ENCODE data around the gene CLEC4E.
"Not testable (repeated sequence)": the region's sequence is repeated elsewhere in the genome, so short reads cannot be mapped to it uniquely, and the experiment has no call there.

The CLEC4E gene

DNA sequence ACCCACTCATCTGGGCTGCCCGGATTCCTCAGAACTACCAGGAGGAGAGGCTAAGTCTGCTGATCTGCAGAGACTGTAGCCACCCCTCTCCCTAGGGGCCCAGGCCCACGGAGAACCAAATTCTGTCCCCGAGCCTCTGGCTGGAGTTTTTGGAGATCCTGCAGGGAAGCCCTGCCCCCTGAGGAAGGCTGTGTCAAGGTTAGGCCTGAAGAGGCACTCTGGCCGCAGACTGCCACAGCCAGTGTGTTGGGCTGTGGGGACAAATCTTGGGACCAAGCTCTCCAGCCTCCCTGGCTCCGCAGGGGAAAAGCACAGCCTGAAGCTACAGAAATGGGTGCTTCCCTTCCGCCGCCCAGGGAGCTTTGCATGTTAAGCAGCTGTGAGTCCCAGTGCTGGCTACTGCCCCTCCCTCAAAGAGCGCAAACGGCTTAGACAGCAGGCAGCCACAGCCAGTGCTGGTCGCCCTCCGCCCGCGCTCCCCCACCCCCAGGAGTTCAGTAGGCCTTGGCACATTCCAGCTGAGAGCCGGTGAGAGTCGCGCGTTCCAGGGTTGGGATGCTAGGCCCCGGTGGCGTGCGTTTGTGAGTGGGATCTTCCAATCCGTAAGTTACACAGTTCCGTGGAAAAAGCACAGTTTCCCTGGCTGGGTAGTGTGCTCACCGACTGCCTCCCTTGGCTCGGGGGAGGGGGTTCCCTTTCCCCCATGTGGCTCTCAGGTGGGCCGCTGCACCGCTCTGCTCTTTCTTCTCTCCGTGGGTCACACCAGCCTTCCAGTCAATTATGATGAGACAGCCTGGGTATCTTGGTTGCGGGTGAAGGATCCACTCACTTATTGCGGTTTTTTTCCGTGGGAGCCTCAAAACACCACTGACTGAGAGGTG is 13.2 kb downstream of the CLEC4E start:
- H3K9ac ChIP-seq (ENCODE audit: low read length) = no peak overlapping the region
- H3K27ac ChIP-seq (ENCODE audit: low read depth, low read length) = no peak overlapping the region
- H3K4me3 ChIP-seq (ENCODE audit: low read length) = no peak overlapping the region

DNA sequence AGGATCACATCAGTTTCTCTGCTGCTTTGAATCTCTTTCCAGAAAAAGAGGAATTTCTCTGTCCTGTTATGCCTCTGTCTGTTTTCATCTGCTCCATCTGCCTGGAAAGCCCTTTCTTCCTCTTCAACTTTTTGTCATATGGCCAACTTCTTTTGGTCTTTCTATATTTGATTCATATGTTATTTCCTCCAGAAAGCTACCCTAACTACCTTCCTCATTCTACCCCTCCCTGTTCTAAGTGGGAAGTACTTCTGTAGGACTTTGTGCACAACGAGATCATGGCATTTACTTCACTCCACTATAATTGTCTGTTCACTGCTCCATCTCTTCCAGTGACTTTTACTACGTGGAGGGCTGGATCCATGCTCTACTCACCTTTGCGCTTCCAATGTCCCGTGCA is 21.5 kb downstream of the CLEC4E start:
- Histone ChIP-seq H3K27ac (ENCODE audit: low read depth, low read length) (no peak overlapping the region), H3K36me3 (ENCODE audit: control insufficient read depth, insufficient read depth, low read length) (no peaks in the 10 kb centered on the region), H3K27me3 (ENCODE audit: control insufficient read depth, insufficient read depth, low read length) (no peaks in the 10 kb centered on the region)

More for the DNA sequence above, 13.2 kb downstream of the CLEC4E start:
- H3K4me1 ChIP-seq (ENCODE audit: control insufficient read depth, insufficient read depth, low read length) = no peaks in the 10 kb centered on the region
- H3K27me3 ChIP-seq (ENCODE audit: control insufficient read depth, insufficient read depth, low read length) = no peaks in the 10 kb centered on the region
- H3K36me3 ChIP-seq (ENCODE audit: control insufficient read depth, insufficient read depth, low read length) = no peaks in the 10 kb centered on the region

DNA sequence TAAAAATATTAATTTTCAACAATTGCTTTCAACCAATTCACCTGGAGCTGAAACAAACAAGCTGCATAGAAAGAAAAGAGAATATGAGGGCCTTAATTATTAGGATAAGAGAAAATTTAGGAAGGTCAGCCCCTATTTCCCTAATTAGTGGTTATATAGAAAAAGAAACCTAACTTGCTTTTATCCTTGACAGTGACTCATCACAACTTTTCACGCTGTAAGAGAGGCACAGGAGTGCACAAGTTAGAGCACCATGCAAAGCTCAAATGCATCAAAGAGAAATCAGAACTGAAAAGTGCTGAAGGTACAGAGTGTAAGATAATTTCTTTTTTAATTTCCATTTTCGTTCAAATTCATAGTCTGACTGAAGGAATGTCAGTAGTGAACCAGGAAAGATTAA is 22.7 kb downstream of the CLEC4E start:
- H3K9ac ChIP-seq (ENCODE audit: low read length) = no peak overlapping the region

More for the DNA sequence above, 21.5 kb downstream of the CLEC4E start:
- Histone ChIP-seq H3K4me1 (ENCODE audit: control insufficient read depth, insufficient read depth, low read length) (no peaks in the 10 kb centered on the region), H3K4me3 (ENCODE audit: low read length) (no peak overlapping the region), H3K9ac (ENCODE audit: low read length) (no peak overlapping the region)

GRCh38 chr12:8513256-8513655 is 27.4 kb downstream of the CLEC4E start, which contains the start of gene CLEC4D:
CLEC4D (plus strand) TSS chr12:8513503; CDS start chr12:8513733, 230 bp downstream.
- Histone ChIP-seq H3K36me3 (ENCODE audit: control insufficient read depth, insufficient read depth, low read length) (no peaks in the 10 kb centered on the region), H3K9ac (ENCODE audit: low read length) (no peak within 1 kb of the TSS), H3K27ac (ENCODE audit: low read depth, low read length) (no peak within 1 kb of the TSS), H3K4me1 (ENCODE audit: control insufficient read depth, insufficient read depth, low read length) (no peaks in the 10 kb centered on the region), H3K4me3 (ENCODE audit: low read length) (no peak within 1 kb of the TSS), H3K27me3 (ENCODE audit: control insufficient read depth, insufficient read depth, low read length) (no peaks in the 10 kb centered on the region)

More for the DNA sequence above, 22.7 kb downstream of the CLEC4E start:
- no peaks in the 10 kb centered on the region for H3K27me3 ChIP-seq (ENCODE audit: control insufficient read depth, insufficient read depth, low read length)
- H3K36me3 ChIP-seq (ENCODE audit: control insufficient read depth, insufficient read depth, low read length) = no peaks in the 10 kb centered on the region
- H3K4me3 ChIP-seq (ENCODE audit: low read length) = no peak overlapping the region
- no peaks in the 10 kb centered on the region for H3K4me1 ChIP-seq (ENCODE audit: control insufficient read depth, insufficient read depth, low read length)
- H3K27ac ChIP-seq (ENCODE audit: low read depth, low read length) = no peak overlapping the region

- H3K27ac ChIP-seq (ENCODE audit: low read depth, low read length) = no peak overlapping the region
- no peaks in the 10 kb centered on the region for H3K36me3 ChIP-seq (ENCODE audit: control insufficient read depth, insufficient read depth, low read length)
- no peak overlapping the region for H3K4me3 ChIP-seq (ENCODE audit: low read length)
- H3K27me3 ChIP-seq (ENCODE audit: control insufficient read depth, insufficient read depth, low read length) = no peaks in the 10 kb centered on the region
- H3K9ac ChIP-seq (ENCODE audit: low read length) = no peak overlapping the region
- H3K4me1 ChIP-seq (ENCODE audit: control insufficient read depth, insufficient read depth, low read length) = no peaks in the 10 kb centered on the region
These were observed 31.5 kb downstream of the CLEC4E start for GRCh38 chr12:8508910-8509841.

GRCh38 chr12:8508223-8508622 is 32.5 kb downstream of the CLEC4E start:
- Histone ChIP-seq H3K36me3 (ENCODE audit: control insufficient read depth, insufficient read depth, low read length) (no peaks in the 10 kb centered on the region), H3K9ac (ENCODE audit: low read length) (no peak overlapping the region), H3K27me3 (ENCODE audit: control insufficient read depth, insufficient read depth, low read length) (no peaks in the 10 kb centered on the region), H3K4me3 (ENCODE audit: low read length) (no peak overlapping the region), H3K27ac (ENCODE audit: low read depth, low read length) (no peak overlapping the region), H3K4me1 (ENCODE audit: control insufficient read depth, insufficient read depth, low read length) (no peaks in the 10 kb centered on the region)

- Histone ChIP-seq H3K9ac (ENCODE audit: low read length) (no peak overlapping the region), H3K27ac (ENCODE audit: low read depth, low read length) (no peak overlapping the region), H3K27me3 (ENCODE audit: control insufficient read depth, insufficient read depth, low read length) (no peaks in the 10 kb centered on the region), H3K36me3 (ENCODE audit: control insufficient read depth, insufficient read depth, low read length) (no peaks in the 10 kb centered on the region), H3K4me3 (ENCODE audit: low read length) (no peak overlapping the region), H3K4me1 (ENCODE audit: control insufficient read depth, insufficient read depth, low read length) (no peaks in the 10 kb centered on the region)
These were observed 33.1 kb downstream of the CLEC4E start for GRCh38 chr12:8507596-8507995.

- no peak overlapping the region for H3K27ac ChIP-seq (ENCODE audit: low read depth, low read length)
- H3K9ac ChIP-seq (ENCODE audit: low read length) = no peak overlapping the region
- no peaks in the 10 kb centered on the region for H3K4me1 ChIP-seq (ENCODE audit: control insufficient read depth, insufficient read depth, low read length)
- no peaks in the 10 kb centered on the region for H3K27me3 ChIP-seq (ENCODE audit: control insufficient read depth, insufficient read depth, low read length)
- no peaks in the 10 kb centered on the region for H3K36me3 ChIP-seq (ENCODE audit: control insufficient read depth, insufficient read depth, low read length)
- H3K4me3 ChIP-seq (ENCODE audit: low read length) = no peak overlapping the region
These were observed 36.4 kb downstream of the CLEC4E start for GRCh38 chr12:8504351-8504750.

- H3K9ac ChIP-seq (ENCODE audit: low read length) = no peak overlapping the region
- no peaks in the 10 kb centered on the region for H3K4me1 ChIP-seq (ENCODE audit: control insufficient read depth, insufficient read depth, low read length)
- no peak overlapping the region for H3K27ac ChIP-seq (ENCODE audit: low read depth, low read length)
- H3K27me3 ChIP-seq (ENCODE audit: control insufficient read depth, insufficient read depth, low read length) = no peaks in the 10 kb centered on the region
- no peaks in the 10 kb centered on the region for H3K36me3 ChIP-seq (ENCODE audit: control insufficient read depth, insufficient read depth, low read length)
- no peak overlapping the region for H3K4me3 ChIP-seq (ENCODE audit: low read length)
These were observed 39.0 kb downstream of the CLEC4E start for GRCh38 chr12:8501720-8502119.

- H3K36me3 ChIP-seq (ENCODE audit: control insufficient read depth, insufficient read depth, low read length) = no peaks in the 10 kb centered on the region
- H3K4me1 ChIP-seq (ENCODE audit: control insufficient read depth, insufficient read depth, low read length) = no peaks in the 10 kb centered on the region
- H3K27me3 ChIP-seq (ENCODE audit: control insufficient read depth, insufficient read depth, low read length) = no peaks in the 10 kb centered on the region
- H3K9ac ChIP-seq (ENCODE audit: low read length) = no peak overlapping the region
- H3K4me3 ChIP-seq (ENCODE audit: low read length) = no peak overlapping the region
- no peak overlapping the region for H3K27ac ChIP-seq (ENCODE audit: low read depth, low read length)
These were observed 41.1 kb downstream of the CLEC4E start for GRCh38 chr12:8499616-8500015.

DNA sequence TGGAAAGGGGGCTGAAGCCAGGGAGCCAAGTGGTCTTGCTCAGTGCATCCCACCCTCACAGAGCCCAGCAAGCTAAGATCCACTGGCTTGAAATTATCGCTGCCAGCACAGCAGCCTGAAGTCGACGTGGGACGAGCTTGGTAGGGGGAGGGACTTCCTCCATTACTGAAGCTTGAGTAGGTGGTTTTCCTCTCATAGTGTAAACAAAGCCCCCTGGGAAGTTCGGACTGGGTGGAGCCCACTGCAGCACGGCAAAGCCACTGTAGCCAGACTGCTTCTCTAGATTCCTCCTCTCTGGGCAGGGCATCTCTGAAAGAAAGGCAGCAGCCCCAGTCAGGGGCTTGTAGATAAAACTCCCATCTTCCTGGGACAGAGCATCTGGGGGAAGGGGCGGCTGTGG is 44.6 kb downstream of the CLEC4E start:
- H3K27me3 ChIP-seq (ENCODE audit: control insufficient read depth, insufficient read depth, low read length); H3K9ac ChIP-seq (ENCODE audit: low read length); H3K4me1 ChIP-seq (ENCODE audit: control insufficient read depth, insufficient read depth, low read length); H3K4me3 ChIP-seq (ENCODE audit: low read length); H3K36me3 ChIP-seq (ENCODE audit: control insufficient read depth, insufficient read depth, low read length); H3K27ac ChIP-seq (ENCODE audit: low read depth, low read length): not testable (repeated sequence)

DNA sequence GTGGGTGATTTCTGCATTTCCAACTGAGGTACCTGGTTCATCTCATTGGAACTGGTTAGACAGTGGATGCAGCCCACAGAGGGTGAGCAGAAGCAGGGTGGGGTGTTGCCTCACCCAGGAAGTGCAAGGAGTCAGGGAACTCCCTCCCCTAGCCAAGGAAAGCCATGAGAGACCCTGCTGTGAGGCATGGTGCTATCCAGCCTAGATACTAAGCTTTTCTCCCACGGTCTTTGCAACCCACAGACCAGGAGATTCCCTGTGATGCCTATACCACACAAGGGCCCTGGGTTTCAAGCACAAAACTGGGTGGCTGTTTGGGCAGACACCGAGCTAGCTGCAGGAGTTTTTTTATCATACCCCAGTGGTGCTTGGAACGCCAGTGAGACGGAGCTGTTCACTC is 45.0 kb downstream of the CLEC4E start:
- not testable (repeated sequence) for H3K27ac ChIP-seq (ENCODE audit: low read depth, low read length); H3K36me3 ChIP-seq (ENCODE audit: control insufficient read depth, insufficient read depth, low read length); H3K9ac ChIP-seq (ENCODE audit: low read length); H3K4me3 ChIP-seq (ENCODE audit: low read length); H3K27me3 ChIP-seq (ENCODE audit: control insufficient read depth, insufficient read depth, low read length); H3K4me1 ChIP-seq (ENCODE audit: control insufficient read depth, insufficient read depth, low read length)
